NCI-H2081 treated with DMSO at 0.1 percent for 48 hours (cell line): ENCODE results near the gene KCNQ1.

ENCODE experiments used
- DNase-seq: peaks from one replicate; lab custom pipeline; 2025; lab: John Stamatoyannopoulos, UW

KCNQ1 gene

DNA sequence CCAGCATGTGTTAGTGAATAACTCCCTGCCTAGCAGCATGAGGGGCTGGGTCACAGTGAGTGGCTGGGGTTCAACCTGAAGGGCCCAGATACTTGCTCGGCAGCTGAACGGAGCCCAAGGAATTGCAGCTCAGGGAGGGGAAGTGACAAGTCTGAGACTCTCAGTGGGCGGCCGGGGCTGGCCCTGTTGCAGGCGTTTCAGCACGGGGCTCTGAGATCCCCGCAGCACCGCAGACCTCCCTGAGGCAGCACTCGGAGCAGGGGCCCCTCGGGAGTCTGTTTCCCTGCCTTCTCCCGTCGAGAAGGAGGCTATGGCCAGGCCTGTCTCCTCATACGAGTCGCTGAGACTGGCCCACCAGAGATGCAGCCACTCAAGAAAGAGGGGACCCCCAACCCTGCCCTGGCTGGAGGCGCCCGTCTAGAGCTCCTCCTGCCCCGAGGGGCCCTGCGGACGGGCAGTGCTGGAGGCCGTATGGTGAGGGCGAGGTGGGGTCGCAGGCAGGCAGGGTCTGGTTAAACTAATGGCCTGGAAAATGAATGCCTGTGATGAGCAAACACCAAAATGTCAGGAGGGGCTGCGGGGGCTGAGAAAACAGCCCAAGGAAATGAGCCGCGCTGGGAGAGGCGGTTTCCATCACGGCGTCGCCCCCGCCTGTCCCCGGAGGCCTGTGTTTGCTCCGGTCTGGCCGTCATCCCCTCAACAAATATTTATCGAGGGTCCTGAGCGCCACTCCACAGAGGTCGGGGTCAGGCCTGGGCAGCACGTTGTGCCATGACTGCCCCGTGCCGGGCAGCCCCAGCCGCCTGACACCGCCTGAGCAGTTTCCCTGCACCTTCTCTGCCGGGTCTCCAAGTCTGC is 35.0 kb upstream of the KCNQ1 start:
- DNase-seq = no peak

DNA sequence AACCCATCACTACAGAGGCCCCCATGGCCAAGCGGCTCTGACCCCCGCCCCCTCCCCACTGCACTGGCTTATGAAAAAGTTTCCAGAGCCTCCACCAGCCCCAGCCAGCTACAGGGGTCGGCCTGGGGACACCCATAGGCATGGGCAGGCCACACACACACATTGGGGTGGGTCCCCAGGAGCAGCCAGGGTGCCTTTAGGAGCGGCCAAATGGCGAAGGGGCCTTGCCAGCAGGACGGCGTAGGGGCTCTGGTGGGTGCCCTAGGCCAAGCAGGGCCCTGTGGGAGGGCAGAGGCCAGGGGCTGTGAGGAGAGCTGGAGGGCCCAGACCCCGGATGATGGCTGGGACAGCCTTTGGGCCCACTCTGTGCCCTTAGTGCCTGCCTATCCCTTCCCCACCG is 34.2 kb upstream of the KCNQ1 start:
- DNase-seq = no peak

- DNase-seq = no peak
These were observed 33.1 kb upstream of the KCNQ1 start for GRCh38 chr11:2411446-2412305.

GRCh38 chr11:2412323-2412722 is 32.5 kb upstream of the KCNQ1 start:
- no peak for DNase-seq

DNA sequence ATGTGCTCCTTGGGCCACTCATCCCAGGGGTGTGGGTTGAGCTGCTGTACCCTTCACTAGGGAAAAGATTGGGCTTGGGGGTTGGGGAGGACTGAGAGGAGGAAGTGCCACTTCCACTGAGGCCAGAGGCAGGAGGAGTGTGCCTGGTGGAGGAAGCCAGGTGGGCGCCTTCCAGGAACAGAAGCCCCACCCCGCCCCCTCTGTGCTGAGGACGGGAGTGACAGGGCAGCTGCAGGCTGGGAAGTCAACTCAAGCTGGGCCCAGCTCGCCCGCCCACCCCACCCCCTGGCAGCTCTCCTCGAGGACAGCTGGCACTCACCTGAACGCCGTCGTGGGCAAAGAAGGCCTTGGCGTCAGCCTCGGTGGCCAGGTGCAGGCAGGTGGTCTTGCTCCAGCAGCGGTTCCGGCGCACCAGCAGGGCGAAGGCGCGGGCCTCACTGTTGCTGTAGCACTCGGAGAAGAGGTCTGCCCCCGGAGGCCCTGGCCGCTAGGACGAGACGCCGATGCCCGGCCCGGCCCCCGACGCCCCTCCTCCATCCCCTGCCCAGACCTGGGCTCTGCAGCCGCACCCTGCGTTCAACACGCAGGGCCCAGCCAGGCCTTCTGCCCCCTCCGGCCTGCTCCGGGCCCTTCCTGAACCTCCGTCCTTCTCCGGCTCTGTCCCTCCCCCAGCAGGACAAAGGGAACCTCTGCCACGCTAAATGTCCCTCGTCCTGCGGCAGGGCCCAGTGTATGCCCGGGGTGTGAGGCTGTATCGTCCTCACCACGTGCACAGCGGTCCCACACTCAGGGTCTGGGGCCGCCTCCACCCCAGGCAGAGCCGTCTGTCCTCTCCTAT is 30.8 kb upstream of the KCNQ1 start:
- no peak for DNase-seq

DNA sequence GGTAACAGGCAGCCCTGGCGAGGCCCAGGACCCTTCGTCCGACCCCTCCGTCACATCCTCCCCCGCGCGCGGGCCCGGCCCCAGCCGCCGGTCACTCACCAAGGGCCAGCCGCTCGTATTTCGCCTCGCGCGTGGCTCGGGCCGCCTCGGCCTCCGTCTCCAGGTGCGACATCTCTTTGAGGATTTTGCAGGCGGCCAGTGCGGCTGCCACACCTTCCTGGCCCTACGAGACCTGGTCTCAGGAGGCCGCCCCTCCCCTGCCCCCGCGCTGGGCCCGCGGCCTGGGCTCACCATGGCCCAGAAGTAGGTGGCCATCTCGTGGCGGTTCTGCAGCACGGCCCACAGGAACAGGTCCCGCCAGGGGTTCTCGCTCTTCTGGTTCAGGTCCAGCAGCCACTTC is 30.2 kb upstream of the KCNQ1 start:
- no peak for DNase-seq

- DNase-seq = no peak
These were observed 29.6 kb upstream of the KCNQ1 start for GRCh38 chr11:2415171-2415570.

- no peak for DNase-seq
These were observed 29.0 kb upstream of the KCNQ1 start for GRCh38 chr11:2415601-2416380.

DNA sequence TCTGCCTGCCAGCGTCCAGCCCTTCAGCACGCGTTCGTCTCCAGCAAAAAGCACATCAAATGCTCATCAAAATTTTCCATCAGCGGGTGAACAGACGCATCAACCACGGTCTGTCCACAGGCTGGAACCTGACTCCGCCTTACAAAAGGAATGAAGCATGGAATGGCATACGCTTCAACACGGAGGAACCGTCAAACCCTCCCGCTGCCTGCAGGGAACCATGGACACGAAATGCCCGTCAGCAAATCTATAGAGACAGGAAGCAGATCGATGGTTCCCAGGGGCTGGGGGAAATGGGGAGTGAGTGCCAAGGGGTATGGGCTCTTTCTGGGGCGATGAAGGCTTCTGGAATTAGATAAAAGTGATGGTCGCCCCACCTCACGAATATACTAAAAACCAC is 28.0 kb upstream of the KCNQ1 start:
- DNase-seq = no peak

GRCh38 chr11:2417856-2418692 is 26.7 kb upstream of the KCNQ1 start:
- no peak for DNase-seq

DNA sequence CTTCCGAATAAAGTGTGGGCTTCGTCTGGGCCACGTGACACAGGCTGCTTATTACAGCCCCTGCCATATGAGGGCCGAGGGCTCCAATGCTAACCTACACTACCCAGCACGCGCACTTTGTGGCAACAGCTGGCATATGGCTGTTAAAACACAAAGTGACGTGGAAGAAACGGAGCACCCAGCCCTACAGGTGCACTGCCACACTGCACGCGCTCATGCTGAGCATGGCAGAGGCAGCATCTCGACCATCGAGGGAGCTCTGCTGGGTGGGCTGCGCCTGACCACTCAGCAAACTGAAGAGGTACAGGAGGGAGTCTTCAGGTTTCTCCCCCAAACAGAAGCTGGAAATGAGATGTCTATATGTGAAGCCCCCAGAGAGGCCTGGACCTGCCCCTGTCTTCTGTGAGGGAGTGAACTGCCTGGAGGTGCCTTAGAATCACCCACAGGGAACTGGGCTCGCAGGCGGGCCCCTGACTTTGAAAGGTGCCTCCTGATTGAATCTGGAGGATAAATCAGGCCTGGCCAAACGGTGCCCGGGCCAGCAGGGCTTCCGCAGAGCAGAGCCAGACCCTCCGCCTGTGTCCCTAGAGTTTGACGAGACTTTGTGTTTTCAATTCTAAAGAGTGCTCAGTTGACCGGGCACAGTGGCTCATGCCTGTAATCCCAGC is 26.0 kb upstream of the KCNQ1 start:
- no peak for DNase-seq

DNA sequence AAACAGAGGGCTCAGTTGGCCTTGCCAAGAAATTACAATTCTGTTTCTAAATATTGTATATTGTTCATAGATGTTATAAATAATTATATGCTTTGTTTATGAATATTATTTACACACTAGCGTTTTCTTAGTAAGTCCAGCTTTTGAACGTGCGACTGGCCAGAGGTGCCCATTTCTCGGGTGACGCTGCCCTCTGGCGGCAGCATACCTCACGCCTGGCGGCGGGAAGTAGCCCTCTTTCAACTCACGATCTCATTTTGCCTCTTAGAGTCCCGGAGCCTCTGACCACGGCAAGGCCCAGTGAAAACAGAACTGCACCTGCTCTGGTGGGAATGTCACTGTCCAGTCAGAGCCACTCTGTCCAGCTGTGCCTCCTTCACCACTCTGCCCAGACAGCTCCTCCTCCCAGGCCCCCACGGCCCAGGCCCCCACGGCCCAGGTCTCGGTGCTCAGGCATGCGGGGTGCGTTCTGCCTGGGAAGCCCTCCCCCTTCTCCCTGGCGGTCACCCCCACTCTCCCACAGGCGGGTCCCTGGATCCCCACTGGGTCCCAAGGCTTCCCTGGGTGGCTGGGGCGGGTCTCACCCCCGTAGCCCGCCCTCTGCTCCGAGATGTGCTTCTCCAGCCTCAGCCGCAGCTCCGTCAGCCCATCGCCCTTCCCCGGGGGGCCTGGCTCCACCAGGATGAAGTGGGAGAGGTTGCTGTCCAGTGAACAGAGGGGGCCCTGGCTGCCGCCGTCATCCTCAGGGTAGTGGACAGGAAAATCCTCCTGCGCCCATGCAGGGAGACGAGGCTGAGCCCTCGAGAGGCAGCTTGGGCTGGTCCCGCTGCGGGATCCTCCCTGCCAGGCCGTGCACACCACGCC is 24.9 kb upstream of the KCNQ1 start:
- peak; percentile 21 for DNase-seq

DNA sequence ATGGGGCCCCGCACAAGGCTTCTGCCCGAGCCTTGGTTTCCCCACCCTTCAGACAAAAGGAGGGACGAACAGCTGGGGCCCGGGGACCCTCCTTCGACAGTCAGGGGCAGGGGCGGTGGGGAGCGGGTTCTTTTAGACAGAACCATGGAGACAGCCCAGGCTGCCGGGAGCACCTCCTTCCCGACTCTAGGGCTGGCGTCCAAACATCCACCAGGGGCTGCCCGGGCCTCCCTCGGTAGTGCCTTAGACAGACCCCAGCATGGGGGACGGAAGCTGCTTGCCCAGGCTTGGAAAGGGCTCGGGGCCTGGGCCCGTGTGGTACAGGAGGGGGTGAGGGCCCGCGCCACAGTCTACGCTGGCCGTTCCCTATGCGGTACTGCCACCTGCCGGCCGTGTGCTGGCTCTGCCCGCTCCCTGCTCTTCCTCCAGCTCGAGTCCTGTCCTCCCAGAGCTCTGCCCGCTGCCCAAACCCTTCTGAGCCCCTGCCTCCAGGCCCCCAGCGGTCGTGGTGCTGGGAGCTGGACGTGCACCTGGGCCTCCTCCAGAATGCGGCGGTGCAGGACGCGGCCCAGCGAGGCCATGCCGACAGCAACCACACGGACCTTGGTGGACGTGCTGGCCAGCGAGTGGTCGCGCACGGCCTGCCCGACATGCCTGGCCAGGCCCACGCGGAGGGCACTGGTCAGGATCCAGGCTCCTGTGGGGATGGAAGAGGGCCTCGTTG is 24.1 kb upstream of the KCNQ1 start:
- DNase-seq = peak; percentile 19

- no peak for DNase-seq
These were observed 23.4 kb upstream of the KCNQ1 start for GRCh38 chr11:2421226-2421994.

DNA sequence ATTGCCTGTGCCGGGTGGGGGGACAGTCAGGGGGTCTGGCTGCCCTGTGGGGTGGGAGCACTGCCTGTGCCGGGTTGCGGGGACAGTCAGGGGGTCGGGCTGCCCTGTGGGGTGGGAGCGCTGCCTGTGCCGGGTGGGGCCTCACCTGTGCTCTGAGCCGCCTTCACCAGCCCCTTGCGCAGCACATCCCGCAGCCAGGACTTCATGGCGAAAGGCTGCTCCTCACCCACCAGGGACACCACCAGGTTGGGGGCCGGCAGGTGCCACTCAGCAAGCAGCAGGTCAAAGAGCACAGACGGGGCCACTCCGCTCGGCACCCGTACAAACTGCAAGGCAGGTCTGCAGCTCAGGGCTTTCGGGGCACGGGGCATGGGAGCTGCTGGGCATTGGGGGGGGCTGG is 22.8 kb upstream of the KCNQ1 start:
- no peak for DNase-seq

DNA sequence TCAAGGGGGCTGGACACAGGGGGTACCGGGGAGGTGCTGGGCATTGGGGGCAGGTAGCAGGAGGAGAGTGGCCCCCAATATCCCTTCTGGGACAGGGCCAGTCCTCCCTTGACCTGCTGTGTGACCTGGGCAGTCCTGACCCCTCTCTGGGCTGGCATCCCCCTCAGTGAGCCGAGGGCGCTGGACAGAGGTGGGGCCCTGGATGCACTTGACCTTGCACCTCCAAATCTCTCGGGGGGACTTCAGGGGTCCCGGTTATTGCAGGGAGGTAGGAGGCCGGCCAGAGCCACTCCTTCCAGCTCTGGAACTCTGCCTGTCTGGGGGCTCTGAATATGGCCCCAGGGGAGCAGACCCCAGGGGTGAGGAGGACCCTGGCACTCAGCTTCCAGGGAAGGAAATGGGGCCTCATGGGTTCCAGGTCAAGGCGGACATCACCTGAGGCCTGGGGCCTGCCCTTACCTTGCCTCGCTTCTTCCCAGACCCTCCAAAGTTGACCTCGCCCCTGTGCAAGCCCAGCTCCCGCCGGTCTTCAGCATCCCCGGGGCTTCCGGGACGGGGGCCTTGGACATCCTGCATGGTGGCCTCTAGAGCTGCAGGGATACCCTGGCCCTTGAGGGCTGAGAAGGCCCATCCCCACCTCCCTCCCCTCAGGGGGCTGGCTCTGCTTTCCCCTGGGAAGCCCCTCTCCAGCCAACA is 22.2 kb upstream of the KCNQ1 start:
- no peak for DNase-seq
